Left ventricle myocardium superior (tissue), 1 donor: Measurements from ENCODE around the gene UMPS. TPM values are rescaled to one million over a fixed set of nuclear protein-coding genes. Genes with fewer than 3 reads are reported as not detected.

Experiments used
- ATAC-seq: fragments of 200-7000 bp; cut with Tn5 transposase; one replicate; pipeline ENCODE4 v1.9.1; 2020; ENCODE audit warnings: mild to moderate bottlenecking, moderate library complexity
- DNase-seq: peaks from one replicate; pipeline ENCODE4 v3.0.0-alpha.2; 2020
- intact Hi-C: fragments of 100-400 bp; cut with micrococcal nuclease; formaldehyde crosslinking; loops from one replicate; pipeline ENCODE4 v1.11.0; 2022
- total RNA-seq: library from RNA; stranded (reverse); fragmentation: NEBNext Ultra II Directional; extraction: Animal tissue kit (Norgen Biotek cat#: 25700); gene quantifications from one replicate; pipeline ENCODE4 v1.2.1, GENCODE V29; 2021
- donor health status: DM: no; HTN: yes; CAD: no; lungs with severe emphysema.

Gene UMPS
- total RNA-seq, 1 donor from 2014 or later: 7.1 TPM

- ATAC-seq: peak; percentile 82
- intact Hi-C loops: loop anchor here (2.0 kb wide), 1 partner anchor 140 kb away; no protein-coding TSS in a partner anchor
These were observed 30.3 kb downstream of the UMPS start for GRCh38 chr3:124760601-124761000.

GRCh38 chr3:124761250-124761796 lies 31.1 kb downstream of the UMPS start:
- ATAC-seq (peak; percentile 89), DNase-seq (peak; percentile 93)
- intact Hi-C loops: loop anchor here (2.0 kb wide), 1 partner anchor 139 kb away; no protein-coding TSS in a partner anchor

More at GRCh38 chr3:124760601-124761000, 30.3 kb downstream of the UMPS start:
- DNase-seq: no peak

GRCh38 chr3:124761935-124762660 lies 31.8 kb downstream of the UMPS start:
- intact Hi-C loops: loop anchor here (2.0 kb wide), 1 partner anchor 139 kb away; no protein-coding TSS in a partner anchor
- DNase-seq (no peak), ATAC-seq (no peak)

GRCh38 chr3:124762661-124763011 lies 32.4 kb downstream of the UMPS start:
- intact Hi-C loops: no loop called here
- no peak for ATAC-seq
- DNase-seq: no peak

- no peak for ATAC-seq
- intact Hi-C loops: no loop called here
These were observed 33.0 kb downstream of the UMPS start for GRCh38 chr3:124763206-124763605.

GRCh38 chr3:124763644-124764358 lies 33.5 kb downstream of the UMPS start:
- ATAC-seq (no peak), DNase-seq (no peak)
- intact Hi-C loops: no loop called here

More at GRCh38 chr3:124763206-124763605, 33.0 kb downstream of the UMPS start:
- DNase-seq: no peak

GRCh38 chr3:124764746-124765145 lies 34.5 kb downstream of the UMPS start:
- no peak for ATAC-seq
- DNase-seq: no peak
- intact Hi-C loops: no loop called here

- no peak for DNase-seq
- intact Hi-C loops: no loop called here
- ATAC-seq: no peak
These were observed 35.1 kb downstream of the UMPS start for GRCh38 chr3:124765197-124765840.

- intact Hi-C loops: no loop called here
- ATAC-seq: no peak
- DNase-seq: no peak
These were observed 36.2 kb downstream of the UMPS start for GRCh38 chr3:124766113-124767095.

- DNase-seq (no peak), ATAC-seq (no peak)
- intact Hi-C loops: no loop called here
These were observed 37.0 kb downstream of the UMPS start for GRCh38 chr3:124767264-124767663.

GRCh38 chr3:124767691-124768090 lies 37.4 kb downstream of the UMPS start:
- no peak for DNase-seq
- ATAC-seq: no peak
- intact Hi-C loops: no loop called here

- intact Hi-C loops: no loop called here
- peak; percentile 18 for ATAC-seq
These were observed 38.6 kb downstream of the UMPS start for GRCh38 chr3:124768812-124769211.

GRCh38 chr3:124769462-124769861 lies 39.2 kb downstream of the UMPS start:
- intact Hi-C loops: no loop called here
- ATAC-seq (no peak), DNase-seq (no peak)

More at GRCh38 chr3:124768812-124769211, 38.6 kb downstream of the UMPS start:
- DNase-seq: no peak

- DNase-seq: peak; percentile 83
- ATAC-seq: peak; percentile 75
- intact Hi-C loops: loop anchor here (5.0 kb wide), 1 partner anchor 117 kb away; the partner anchor contains the start of gene ITGB5
These were observed 40.3 kb downstream of the UMPS start for GRCh38 chr3:124770336-124771082.

- intact Hi-C loops: loop anchor here (5.0 kb wide), 1 partner anchor 116 kb away; the partner anchor contains the start of gene ITGB5
- no peak for ATAC-seq
- no peak for DNase-seq
These were observed 40.8 kb downstream of the UMPS start for GRCh38 chr3:124771083-124771445.

- peak; percentile 60 for ATAC-seq
- intact Hi-C loops: loop anchor here (5.0 kb wide), 1 partner anchor 115 kb away; the partner anchor contains the start of gene ITGB5
- peak; percentile 65 for DNase-seq
These were observed 42.0 kb downstream of the UMPS start for GRCh38 chr3:124772081-124772831.
